GM18502 (cell line): Measurements from ENCODE around the gene TC2N.

Experiments used
- ATAC-seq: cut with Tn5 transposase; IDR thresholded peaks from one replicate; pipeline ENCODE4 v1.9.1; 2021; ENCODE audit warnings: mild to moderate bottlenecking; ENCODE audit not compliant: unreplicated experiment, poor library complexity

The TC2N gene

DNA sequence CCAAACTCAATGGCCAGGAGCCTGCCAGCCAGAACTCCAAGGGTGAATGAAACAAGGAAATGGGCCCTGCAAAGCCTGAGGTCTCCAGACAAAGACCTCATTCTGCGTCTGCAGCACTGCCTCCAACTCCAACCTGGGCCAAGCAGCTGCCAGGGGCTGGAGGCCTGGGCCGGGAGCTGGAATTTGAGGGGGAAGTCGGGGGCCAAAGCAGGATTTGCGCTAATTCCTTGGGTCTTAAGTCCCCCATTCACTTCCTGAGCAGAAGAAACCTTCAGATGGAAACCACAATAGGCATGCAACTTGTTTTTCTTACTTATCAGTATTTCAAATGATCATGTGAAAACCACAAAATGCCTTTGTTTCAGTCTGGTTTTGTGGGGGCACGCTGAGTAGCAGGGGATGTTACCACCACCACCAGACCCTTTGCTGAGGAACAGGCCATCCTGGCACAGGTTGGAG, 23.0 kb upstream of the TC2N start:
- no peak for ATAC-seq

DNA sequence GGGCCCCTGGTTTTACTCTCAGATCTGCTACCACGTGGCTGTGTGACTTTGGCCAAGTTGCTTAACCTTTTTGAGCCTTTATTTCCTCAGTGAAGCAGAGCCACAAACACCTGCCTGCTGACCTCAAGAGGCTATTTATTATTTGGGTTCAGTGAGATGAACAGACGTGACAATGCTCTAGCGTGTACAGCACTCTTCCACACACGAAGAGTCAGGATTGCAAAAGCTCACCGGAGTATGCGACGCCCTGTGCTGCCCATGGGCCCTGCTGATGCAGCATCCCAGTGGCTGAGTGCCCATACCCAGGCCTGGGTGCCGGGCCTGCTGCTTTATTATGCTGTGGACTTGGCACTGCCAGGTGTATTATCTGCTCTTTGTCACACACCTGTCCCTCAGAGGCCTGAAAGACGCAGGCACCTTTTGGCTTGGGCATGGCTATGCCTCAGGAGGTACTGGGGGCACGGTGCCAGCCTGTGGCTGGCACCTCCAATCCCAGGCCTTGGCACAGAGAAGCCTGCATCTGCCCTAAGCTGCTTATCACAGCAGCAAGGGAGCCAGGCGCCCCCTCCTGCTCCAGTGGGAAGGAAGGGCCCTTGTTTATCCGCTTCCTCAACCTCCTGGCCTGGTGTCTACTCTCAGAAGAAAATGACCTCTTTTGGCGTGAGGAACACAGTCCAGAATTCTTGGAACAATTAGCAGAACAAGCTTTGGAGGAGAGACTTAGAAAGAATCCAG, 22.3 kb upstream of the TC2N start:
- no peak for ATAC-seq

DNA sequence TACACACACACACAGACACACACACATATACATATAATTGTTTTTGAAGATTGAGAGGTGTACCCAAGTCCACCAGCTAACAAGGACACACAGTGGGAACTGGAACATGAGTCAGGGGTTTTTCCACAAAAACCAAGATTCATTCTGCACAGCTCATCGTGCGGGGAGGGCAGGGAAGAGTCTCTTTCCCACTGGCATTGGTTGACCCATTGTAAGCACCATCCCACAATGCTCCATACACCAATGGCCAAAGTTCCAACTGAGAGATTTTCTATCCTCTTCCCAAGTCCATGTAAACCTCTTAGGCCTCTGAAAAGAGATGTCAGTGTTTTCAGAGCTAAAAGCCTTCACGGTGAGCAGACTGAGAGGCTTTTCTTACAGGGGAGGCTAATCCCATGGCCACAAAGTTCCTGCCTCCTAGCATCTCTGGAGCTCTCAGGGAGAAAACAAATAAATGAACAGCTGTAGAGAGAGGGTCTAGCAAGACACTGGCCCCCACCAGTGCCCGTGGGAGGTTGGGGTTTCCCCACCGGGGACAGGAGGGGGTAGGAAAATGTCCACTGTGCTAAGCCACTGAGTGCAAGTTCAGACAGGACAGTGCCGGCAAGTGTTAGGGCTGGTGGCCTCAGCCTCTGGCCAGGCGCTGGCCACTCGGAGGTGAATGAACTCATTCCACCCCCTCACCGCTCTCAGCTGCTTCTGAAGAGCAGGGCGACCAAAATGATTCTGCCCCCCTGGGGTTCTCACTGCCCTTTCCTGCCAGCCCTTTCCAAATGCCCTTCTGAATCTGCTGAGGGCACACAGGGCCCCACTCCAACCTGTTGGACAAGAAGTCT, 21.5 kb upstream of the TC2N start:
- no peak for ATAC-seq

DNA sequence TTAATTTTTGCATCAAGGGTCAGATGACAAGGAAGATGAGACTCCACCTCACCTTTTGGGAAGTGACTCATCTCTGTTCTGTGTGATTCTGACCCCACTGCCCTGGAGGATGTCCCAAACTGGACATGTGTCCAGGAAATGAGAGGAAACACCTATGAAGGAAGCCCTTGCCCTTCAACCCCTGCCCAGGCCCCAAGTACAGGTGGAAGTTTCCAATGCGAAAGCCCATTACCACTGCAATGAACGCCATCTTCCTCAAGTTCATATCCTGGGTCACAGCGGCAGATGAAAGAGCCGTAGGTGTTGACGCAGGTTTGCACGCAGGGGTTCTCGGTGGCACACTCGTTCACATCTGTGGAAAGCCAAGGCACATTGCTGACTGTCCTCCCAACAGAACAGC, 19.6 kb upstream of the TC2N start:
- no peak for ATAC-seq

DNA sequence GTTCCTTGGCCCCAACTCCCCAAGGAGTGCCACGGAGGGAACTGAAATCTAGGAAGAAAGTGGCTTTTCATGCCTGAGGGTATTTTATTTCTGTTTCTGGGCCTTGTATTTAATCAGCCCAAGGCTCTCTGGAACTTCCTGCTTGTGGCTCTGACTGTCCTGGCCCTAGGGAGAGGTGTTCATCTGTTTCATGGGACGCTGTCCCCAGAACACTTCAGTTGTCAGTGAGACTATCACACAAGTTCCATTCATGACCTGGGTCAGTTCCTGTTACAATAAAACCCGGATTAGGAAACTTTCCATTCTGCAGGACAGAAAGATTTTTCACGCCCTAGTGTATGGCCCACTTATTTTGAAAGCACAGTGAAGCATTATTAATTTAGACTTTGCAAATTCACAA, 18.5 kb upstream of the TC2N start:
- ATAC-seq: no peak

DNA sequence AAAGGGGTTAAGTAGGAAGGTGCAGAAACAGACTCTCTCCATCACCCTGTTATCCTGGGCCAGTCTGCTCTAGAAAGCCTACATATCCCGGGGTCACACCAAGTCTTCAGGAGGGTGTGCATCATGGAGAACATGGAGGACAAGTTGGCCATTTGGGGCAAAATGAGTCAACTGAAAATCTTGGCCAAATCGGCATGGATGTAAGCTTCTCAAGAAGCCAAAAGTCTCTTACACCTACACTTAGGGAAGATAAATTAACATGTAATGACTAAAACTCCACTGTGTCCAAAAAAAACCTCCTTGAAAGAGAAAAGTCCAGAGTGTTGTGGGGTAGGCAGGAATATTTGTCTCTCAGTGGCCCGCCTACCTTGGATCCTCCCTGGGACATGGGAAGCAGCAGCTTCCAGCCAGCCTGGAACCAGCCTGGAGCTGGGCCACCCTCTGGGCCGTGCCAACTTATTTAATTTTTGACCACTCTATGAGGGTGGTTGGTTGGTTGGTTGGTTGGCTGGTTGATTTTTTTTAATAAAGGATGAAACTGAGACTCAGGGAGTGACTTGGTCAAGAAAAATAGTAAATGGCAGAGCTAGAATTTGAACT, 17.9 kb upstream of the TC2N start:
- ATAC-seq: no peak

DNA sequence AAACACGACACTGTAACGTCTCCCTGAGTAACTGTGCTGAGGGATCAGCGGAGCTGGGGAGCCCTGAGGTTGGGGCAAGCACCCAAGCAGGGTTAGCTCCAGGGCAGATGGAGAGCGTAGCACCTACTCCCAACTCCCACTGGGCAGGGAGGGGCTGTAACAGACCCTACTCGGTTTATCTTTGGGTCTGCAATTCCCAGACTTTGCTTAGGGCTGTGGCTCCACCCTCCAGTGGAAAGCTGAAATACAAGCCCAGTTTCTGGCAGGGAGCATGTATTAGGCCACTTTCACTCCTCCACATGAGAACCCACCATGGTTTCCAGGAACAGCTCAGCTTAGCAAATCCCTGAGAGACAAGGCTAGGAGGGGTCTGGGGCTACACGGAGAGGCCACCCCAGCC, 17.3 kb upstream of the TC2N start:
- no peak for ATAC-seq

DNA sequence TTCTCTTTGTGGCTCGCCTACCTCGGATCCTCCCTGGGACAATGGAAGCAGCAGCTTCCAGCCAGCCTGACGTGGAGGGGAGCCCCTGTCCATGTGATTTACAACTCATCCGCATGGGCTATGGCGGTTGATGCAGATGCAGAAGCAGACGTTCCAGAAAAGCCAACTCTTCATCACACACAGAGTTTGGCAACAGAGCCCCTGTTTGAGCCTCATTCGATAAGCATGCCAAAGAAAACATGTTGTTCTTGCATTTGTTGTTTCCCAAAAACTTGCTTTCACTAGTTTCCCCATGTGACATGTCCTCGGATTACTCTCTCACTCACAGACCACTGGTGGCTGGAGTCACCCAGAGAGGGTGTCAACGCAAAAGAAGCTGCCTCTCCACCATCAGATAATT, 16.4 kb upstream of the TC2N start:
- no peak for ATAC-seq

DNA sequence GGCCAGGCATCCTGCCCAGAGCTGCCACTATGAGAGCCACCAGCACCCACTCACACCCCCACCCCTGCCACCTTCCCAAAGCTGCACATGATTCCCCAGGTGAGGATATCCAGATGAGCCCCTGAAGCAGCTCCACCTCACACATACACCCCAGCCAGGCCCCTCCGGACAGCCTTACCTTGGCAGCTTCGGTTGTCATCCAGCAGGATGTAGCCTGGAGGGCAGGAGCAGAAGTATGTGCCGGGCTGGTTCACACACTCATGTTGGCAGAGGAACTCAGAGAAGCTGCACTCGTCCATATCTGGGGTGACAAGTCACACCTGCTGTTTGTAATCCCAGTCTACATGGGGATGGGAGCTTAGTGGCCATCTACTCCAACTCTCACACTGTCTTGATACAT, 15.4 kb upstream of the TC2N start:
- ATAC-seq: no peak

DNA sequence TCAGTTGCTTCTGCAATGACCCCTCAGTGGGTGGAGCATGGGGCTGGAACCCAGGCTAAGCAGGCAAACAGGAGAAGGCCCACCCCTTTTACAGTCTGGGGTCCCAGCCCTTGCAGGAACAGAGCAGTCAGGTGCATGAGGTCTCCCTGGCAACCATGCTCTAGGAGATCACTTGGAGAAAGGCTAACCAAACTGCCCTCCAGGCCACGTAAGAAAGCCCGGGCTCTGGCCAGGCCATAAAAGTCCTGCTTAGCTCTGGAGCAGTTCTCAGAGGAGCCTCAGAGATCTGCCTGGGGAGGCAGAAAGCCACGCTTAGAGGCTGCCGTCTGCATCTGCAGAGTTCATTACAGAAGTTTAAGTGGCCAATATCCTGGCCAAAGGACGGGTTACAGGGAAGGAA, 15.0 kb upstream of the TC2N start:
- no peak for ATAC-seq

DNA sequence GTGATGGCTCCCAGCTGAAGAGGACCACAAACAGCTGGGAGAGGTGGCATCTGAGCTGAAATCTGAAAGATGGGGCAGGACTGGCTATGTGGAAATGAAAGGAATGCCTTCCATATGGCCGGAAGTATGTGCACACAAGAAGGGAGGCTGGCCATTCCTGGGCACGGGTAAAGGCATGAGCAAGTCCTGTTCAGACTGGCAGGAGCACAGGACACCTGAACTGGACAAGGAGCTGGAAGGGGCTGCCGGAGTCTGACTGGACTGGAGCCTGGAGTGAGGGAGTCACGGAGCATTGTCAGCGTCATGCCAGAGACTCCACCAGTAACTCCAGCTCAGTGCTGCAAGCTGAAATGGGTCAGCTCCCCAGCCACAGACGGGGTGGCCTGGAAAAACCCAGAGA, 11.9 kb upstream of the TC2N start:
- no peak for ATAC-seq

DNA sequence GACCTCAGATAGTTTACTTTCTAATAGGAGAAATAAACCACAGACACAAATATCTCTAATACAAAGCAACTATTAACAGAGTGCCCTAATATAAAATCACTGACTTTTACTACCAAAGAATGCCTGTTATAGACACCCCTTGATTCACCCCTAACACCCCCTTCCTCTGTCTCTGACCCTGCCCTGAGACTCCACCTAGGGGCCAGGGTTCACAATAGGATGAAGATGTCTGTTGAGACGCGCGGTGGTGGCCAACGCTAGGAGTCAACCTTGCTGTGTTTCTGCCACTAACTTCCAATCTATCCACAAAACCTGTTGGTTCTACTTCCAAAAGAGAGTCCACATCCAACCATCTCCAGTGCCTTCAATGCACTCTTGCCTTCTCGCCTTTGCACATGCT, 10.9 kb upstream of the TC2N start:
- no peak for ATAC-seq

DNA sequence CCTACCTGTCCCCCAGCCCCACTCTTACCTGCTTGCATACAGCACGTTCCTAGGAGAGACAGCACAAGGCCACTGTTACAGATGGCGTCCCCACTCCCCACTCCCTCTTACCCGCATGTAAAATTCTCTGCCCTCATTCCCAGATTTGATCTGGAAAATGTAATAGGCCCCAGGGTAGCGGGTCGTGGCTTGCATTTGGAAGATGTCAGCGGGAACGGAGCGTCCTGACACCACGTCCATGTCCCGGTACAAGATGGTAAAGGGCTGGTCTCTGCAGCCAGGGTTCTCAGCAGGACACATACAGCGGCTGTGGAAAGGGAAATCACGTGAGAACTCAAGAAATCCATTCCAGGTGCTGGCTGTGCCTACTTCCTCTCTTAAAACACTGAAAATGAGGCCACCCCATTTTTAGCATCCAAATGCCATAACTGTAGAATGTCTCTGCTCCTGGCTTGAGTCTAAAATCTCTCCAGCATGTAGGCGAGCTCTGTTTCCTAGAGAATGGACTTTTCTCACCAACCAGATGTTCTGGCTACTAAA, 10.1 kb upstream of the TC2N start:
- no peak for ATAC-seq

DNA sequence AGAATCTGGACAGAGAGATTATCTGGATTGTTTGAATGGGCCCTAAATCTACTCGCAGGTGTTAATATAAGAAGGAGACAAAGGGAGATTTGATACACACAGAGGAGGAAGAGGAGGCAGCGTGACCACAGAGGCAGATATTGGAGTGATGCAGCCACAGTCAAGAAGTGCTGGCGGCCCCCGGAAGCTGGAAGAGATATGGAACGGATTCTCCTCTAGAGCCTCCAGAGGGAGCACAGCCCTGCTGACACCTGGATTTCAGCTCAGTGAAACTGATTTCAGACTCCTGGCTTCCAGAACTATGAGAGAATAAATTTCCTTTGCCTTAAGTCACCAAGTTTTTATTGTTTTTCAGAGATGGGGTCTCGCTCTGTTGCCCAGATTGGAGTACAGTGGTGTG, 9.2 kb upstream of the TC2N start:
- no peak for ATAC-seq

DNA sequence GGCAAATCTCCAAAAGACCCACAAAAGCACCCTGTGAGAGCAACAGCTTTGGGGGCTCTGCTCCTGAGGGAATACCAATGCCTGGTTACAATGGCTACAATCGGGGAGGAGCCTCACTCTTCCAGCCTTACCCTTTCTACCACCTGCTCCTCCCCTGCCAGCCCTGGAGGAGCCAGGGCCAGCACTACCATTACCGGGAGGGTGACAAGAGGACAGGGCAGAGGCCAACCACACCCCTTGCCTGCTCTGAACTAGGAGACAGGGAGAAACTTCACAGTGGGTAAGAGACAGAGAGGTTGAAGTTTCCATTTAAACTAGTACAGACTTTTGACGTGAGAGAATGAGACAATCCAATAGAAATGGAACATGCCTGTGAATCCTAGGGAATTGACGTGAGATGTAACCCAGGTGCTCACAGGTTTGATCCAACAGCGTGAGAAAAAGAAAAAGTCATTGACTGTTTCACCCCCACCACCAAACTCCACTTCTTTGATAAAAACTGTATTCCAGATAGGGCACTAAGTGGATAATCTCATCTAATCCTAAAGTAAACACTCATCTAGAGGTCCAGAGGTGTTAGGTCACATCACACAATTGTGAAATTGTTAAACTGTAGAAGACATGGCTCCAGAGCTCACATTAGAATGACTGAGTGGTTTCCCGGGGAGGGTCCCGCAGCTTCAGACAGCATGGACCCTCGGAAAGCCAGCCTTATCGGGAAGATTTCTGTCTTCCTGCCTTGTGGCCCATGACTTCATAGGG, 8.4 kb upstream of the TC2N start:
- ATAC-seq: no peak

DNA sequence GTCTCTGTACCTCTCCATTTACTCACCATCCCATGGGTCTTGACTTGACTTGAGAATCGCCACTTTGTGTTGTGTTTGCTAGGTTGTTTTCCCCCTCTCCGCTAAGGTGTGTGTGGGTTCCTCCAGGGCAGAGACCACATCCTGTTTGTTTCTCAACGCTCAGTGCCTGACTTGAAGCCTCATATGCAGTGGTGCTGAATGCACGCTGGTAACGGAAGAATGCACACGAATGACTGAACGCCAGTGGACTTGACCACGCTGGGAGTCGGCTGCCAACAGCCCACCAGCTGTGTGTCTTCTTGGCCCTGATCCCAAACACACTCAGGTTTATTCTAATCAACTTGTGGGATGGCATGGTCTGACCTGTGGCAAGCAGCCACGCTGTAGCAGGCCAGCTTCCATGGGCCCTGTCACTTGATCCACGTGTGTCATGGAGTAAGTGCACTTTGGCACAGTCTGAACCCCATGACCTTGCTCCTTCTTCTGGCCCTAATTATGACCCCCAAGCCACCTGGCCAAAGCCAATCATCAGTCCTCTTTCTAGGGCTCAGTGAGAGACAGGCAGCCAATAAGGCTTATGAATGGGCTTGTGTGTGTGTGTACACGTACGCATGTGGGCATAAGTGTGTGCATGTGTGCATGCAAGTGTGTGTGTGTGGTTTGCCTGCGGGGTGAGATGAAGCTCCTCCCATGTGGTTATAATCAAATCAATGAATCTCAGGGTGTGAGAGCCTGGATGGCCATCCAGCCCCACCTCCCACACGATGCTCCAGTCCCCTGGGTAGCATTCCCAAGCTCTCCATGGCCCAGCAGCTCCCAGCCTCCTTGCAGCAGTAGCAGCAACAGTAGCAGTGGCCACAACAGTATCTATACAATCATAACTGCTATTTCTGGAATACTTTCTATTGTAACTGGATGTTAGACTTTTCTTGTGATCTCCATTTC, 6.4 kb upstream of the TC2N start:
- ATAC-seq: peak; percentile 85

DNA sequence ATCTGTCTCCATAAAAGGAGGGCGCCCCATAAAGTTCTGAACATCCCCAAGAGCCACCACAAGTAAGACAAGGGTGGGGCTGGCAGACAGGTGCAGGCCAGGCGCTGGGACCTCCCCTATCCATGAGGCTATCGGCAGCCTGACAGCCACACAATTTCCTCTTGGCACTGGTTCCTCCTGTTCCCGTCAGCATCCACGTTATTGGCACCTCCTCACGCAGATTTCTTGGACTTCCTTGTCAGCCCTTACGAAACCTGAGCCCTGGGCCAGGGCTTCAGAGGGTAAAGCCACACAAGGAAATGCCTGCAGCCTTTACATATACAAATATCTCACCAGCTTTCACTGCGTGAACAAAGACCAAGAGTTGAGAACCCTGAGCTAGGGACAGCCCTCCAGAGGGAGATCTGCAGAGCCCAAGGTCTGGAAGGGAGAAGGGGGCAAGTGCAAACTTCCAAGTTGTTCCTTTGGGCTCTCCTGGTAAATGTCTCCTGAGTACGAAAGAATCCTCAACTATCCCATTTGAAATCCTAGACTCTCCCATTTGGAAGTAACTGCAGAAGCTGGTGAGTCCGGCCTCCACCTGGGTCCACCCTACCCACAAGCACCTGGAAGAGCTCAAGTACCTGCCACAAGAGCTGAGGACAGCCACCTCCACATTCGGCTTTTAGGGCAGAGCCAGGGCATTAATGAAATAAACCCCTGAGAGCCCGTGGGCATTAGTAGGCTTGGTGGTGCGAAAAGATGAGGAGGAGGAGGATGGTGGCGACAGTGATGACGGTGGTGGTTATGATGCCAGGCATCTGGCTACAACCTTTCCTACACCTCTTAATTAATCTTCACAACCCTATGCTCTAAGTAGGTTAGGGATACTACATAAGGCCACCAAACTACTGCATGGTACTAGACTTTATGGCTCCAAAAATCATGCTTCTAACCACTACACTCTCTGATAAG, 5.5 kb upstream of the TC2N start:
- peak; percentile 21 for ATAC-seq

DNA sequence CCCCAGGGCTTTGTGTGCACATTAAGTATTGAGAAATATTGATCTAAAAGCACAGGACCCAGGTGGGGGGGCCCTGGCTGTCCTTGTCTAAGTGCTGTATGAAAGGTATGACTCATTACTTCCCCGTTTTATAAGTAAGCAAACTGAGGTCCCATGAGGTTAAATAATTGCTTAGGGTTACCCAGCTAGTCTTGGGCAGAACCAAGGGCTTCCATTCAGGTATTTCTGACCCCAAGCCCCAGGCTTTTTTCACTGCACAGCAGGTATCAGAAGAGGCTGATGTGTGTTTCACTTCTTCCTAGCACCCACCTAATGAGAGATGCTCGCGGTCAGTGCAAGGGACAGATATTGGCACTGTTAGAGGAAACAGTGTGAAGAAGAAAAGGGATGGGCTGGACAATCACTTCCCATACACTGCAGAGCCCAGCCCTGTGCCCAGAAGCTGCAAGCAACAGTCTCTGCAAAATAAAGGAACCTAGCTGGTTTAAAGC, 4.7 kb upstream of the TC2N start:
- peak; percentile 45 for ATAC-seq
